Measurements from ENCODE around the gene MGAT4B. TPM values are rescaled to one million over a fixed set of nuclear protein-coding genes. Genes with fewer than 3 reads are reported as not detected.

MGAT4B gene
- total RNA-seq, 1 experiment from 2014 or later: 337 TPM

GRCh38 chr5:179788193-179788854, 18.3 kb downstream of the MGAT4B start:
- Histone ChIP-seq H3K79me2 (ENCODE audit: low read depth) (no peaks in the 10 kb centered on the region), H3K27me3 (ENCODE audit: insufficient read depth, low read depth) (no peaks in the 10 kb centered on the region), H3K4me1 (replicated peaks; ENCODE audit: insufficient read depth) (no peaks in the 10 kb centered on the region), H3K9me3 (ENCODE audit: insufficient read depth, low read depth) (no peaks in the 10 kb centered on the region), H3K27ac (no peak overlapping the region), H3K36me3 (ENCODE audit: low read depth) (no peaks in the 10 kb centered on the region), H2AFZ (no peak overlapping the region), H3K4me3 (no peak overlapping the region), H3K4me2 (no peak overlapping the region), H3K9me2 (ENCODE audit: insufficient read depth) (no peaks in the 10 kb centered on the region), H3F3A (ENCODE audit: insufficient read depth, low read depth) (peaks cover 9% of the 10 kb centered on the region; the same call in 1 of the 2 replicates), H4K20me1 (ENCODE audit: insufficient read depth) (no peaks in the 10 kb centered on the region)
- DNase-seq: no peak
- intact Hi-C loops (cut with micrococcal nuclease; ENCODE audit: unreplicated experiment): no loop called here
- CTCF ChIA-PET: no interaction called here
- POLR2A ChIA-PET (ENCODE audit: unreplicated experiment): interaction anchor here (0.5 kb wide), 1 partner anchor 8 kb away, joined by 4 read pairs; no protein-coding TSS in a partner anchor
- BruUV-seq (replicated peaks): no TSS peak
- TF ChIP-seq EZH2 (IDR thresholded peaks at IDR 0.05; ENCODE audit: low read depth) (no peak), CTCF (conservative IDR thresholded peaks at IDR 0.05) (no peak)

- BruUV-seq (replicated peaks): no TSS peak
- Histone ChIP-seq H3K4me1 (replicated peaks; ENCODE audit: insufficient read depth) (no peaks in the 10 kb centered on the region), H3K36me3 (ENCODE audit: low read depth) (no peaks in the 10 kb centered on the region), H3K79me2 (ENCODE audit: low read depth) (no peaks in the 10 kb centered on the region), H3K4me3 (no peak overlapping the region), H3F3A (ENCODE audit: insufficient read depth, low read depth) (peaks cover 9% of the 10 kb centered on the region; the same call in 1 of the 2 replicates), H3K9me3 (ENCODE audit: insufficient read depth, low read depth) (no peaks in the 10 kb centered on the region), H3K27me3 (ENCODE audit: insufficient read depth, low read depth) (no peaks in the 10 kb centered on the region), H2AFZ (no peak overlapping the region), H4K20me1 (ENCODE audit: insufficient read depth) (no peaks in the 10 kb centered on the region), H3K4me2 (no peak overlapping the region), H3K27ac (no peak overlapping the region), H3K9me2 (ENCODE audit: insufficient read depth) (no peaks in the 10 kb centered on the region)
- POLR2A ChIA-PET (ENCODE audit: unreplicated experiment): interaction anchor here (0.6 kb wide), 1 partner anchor 35 kb away, joined by 7 read pairs; no protein-coding TSS in a partner anchor
- intact Hi-C loops (cut with micrococcal nuclease; ENCODE audit: unreplicated experiment): no loop called here
- TF ChIP-seq EZH2 (IDR thresholded peaks at IDR 0.05; ENCODE audit: low read depth) (no peak), CTCF (conservative IDR thresholded peaks at IDR 0.05) (no peak)
- CTCF ChIA-PET: no interaction called here
- DNase-seq: no peak
Measured at GRCh38 chr5:179786861-179787260, 19.8 kb downstream of the MGAT4B start.

- Histone ChIP-seq H4K20me1 (ENCODE audit: insufficient read depth) (no peaks in the 10 kb centered on the region), H3K36me3 (ENCODE audit: low read depth) (no peaks in the 10 kb centered on the region), H3K79me2 (ENCODE audit: low read depth) (no peaks in the 10 kb centered on the region), H3K4me2 (no peak overlapping the region), H3K4me1 (replicated peaks; ENCODE audit: insufficient read depth) (no peaks in the 10 kb centered on the region), H3K9me2 (ENCODE audit: insufficient read depth) (no peaks in the 10 kb centered on the region), H3K27ac (no peak overlapping the region), H3K27me3 (ENCODE audit: insufficient read depth, low read depth) (no peaks in the 10 kb centered on the region), H2AFZ (no peak overlapping the region), H3K9me3 (ENCODE audit: insufficient read depth, low read depth) (no peaks in the 10 kb centered on the region), H3K4me3 (no peak overlapping the region), H3F3A (ENCODE audit: insufficient read depth, low read depth) (peaks cover 9% of the 10 kb centered on the region; the same call in 1 of the 2 replicates)
- no TSS peak for BruUV-seq (replicated peaks)
- no peak for DNase-seq
- ChIA-PET CTCF (no interaction called here), POLR2A (ENCODE audit: unreplicated experiment) (no interaction called here)
- TF ChIP-seq EZH2 (IDR thresholded peaks at IDR 0.05; ENCODE audit: low read depth): no peak
- TF ChIP-seq CTCF (conservative IDR thresholded peaks at IDR 0.05): no peak
- intact Hi-C loops (cut with micrococcal nuclease; ENCODE audit: unreplicated experiment): no loop called here
Measured at GRCh38 chr5:179783128-179783527, 23.5 kb downstream of the MGAT4B start.
